ENCODE results near the gene SMIM13.

Gene SMIM13

GRCh38 chr6:11161031-11161956 is 67.7 kb downstream of the SMIM13 start:
- DNase-seq: no peak

GRCh38 chr6:11162262-11162661 is 68.6 kb downstream of the SMIM13 start:
- DNase-seq: no peak

GRCh38 chr6:11163932-11164331 is 70.3 kb downstream of the SMIM13 start:
- no peak for DNase-seq

GRCh38 chr6:11164717-11165646 is 71.3 kb downstream of the SMIM13 start:
- no peak for DNase-seq

- no peak for DNase-seq
These were observed 73.3 kb downstream of the SMIM13 start for GRCh38 chr6:11166948-11167347.

- no peak for DNase-seq
These were observed 74.5 kb downstream of the SMIM13 start for GRCh38 chr6:11168091-11168635.

- no peak for DNase-seq
These were observed 78.3 kb downstream of the SMIM13 start for GRCh38 chr6:11171952-11172351.

GRCh38 chr6:11172501-11173327 is 79.1 kb downstream of the SMIM13 start:
- DNase-seq: peak; percentile 77

- DNase-seq: no peak
These were observed 80.6 kb downstream of the SMIM13 start for GRCh38 chr6:11174242-11174611.

- DNase-seq: no peak
These were observed 83.6 kb downstream of the SMIM13 start for GRCh38 chr6:11177271-11177670.

- no peak for DNase-seq
These were observed 85.4 kb downstream of the SMIM13 start for GRCh38 chr6:11179088-11179418.

- DNase-seq: no peak
These were observed 86.0 kb downstream of the SMIM13 start for GRCh38 chr6:11179419-11180202.

GRCh38 chr6:11181478-11182136 is 88.0 kb downstream of the SMIM13 start:
- no peak for DNase-seq

- DNase-seq: no peak
These were observed 90.2 kb downstream of the SMIM13 start for GRCh38 chr6:11183761-11184362.

- no peak for DNase-seq
These were observed 91.7 kb downstream of the SMIM13 start for GRCh38 chr6:11185204-11185842.

- DNase-seq: no peak
These were observed 93.7 kb downstream of the SMIM13 start for GRCh38 chr6:11187301-11187700.
